ENCODE measurements around the gene NLGN4X.

NLGN4X gene

DNA sequence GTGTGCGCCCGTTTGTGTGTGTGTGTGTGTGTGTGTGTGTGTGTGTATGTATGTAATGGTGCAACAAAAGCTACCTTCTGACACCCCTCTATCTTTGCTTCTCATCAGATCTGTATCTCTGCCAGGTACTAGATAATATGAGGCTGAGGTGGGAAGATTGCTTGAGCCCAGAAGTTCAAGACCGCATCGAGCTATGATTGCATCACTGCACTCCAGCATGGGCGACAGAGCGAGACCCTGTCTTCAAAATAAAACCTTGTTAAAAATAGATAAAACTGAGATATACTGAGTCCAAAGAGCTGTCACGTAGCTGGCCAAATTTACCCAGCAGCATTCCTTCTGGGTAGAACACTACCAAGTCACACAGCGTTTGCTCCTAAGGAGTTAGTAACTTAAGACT, 18.4 kb downstream of the NLGN4X start:
- H3K36me3 ChIP-seq (replicated peaks; ENCODE audit: insufficient read depth, low read length): no peaks in the 10 kb centered on the region
- no peaks in the 10 kb centered on the region for H3K9me2 ChIP-seq (replicated peaks; ENCODE audit: insufficient read depth, low read length)
- no peaks in the 10 kb centered on the region for H3F3A ChIP-seq (ENCODE audit: insufficient read depth, low read length)
- H3K9ac ChIP-seq (ENCODE audit: low read length): no peak overlapping the region
- H3K27me3 ChIP-seq (replicated peaks; ENCODE audit: insufficient read depth, low read length): no peaks in the 10 kb centered on the region
- TF ChIP-seq EZH2 (optimal IDR thresholded peaks at IDR 0.05; ENCODE audit: low read depth, low read length) (no peak), EZH2phosphoT487 (IDR thresholded peaks at IDR 0.05; ENCODE audit: low read length) (no peak)
- TF ChIP-seq, protein P1, sequence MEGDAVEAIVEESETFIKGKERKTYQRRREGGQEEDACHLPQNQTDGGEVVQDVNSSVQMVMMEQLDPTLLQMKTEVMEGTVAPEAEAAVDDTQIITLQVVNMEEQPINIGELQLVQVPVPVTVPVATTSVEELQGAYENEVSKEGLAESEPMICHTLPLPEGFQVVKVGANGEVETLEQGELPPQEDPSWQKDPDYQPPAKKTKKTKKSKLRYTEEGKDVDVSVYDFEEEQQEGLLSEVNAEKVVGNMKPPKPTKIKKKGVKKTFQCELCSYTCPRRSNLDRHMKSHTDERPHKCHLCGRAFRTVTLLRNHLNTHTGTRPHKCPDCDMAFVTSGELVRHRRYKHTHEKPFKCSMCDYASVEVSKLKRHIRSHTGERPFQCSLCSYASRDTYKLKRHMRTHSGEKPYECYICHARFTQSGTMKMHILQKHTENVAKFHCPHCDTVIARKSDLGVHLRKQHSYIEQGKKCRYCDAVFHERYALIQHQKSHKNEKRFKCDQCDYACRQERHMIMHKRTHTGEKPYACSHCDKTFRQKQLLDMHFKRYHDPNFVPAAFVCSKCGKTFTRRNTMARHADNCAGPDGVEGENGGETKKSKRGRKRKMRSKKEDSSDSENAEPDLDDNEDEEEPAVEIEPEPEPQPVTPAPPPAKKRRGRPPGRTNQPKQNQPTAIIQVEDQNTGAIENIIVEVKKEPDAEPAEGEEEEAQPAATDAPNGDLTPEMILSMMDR (IDR thresholded peaks at IDR 0.05; ENCODE audit: low read length): no peak
- no peak overlapping the region for H3K27ac ChIP-seq (ENCODE audit: low read length)
- no peaks in the 10 kb centered on the region for H4K20me1 ChIP-seq (ENCODE audit: insufficient read depth, low read length)
- H3K4me3 ChIP-seq (ENCODE audit: low read length): no peak overlapping the region
- no peak overlapping the region for H2AFZ ChIP-seq (ENCODE audit: low read length)
- DNase-seq: no peak
- H3K4me1 ChIP-seq (ENCODE audit: low read length): no peaks in the 10 kb centered on the region
- no peaks in the 10 kb centered on the region for H3K79me2 ChIP-seq (ENCODE audit: low read length)
- no peak overlapping the region for H3K4me2 ChIP-seq (ENCODE audit: low read depth, low read length)
- no peaks in the 10 kb centered on the region for H3K9me3 ChIP-seq (replicated peaks; ENCODE audit: insufficient read depth, low read length)

DNA sequence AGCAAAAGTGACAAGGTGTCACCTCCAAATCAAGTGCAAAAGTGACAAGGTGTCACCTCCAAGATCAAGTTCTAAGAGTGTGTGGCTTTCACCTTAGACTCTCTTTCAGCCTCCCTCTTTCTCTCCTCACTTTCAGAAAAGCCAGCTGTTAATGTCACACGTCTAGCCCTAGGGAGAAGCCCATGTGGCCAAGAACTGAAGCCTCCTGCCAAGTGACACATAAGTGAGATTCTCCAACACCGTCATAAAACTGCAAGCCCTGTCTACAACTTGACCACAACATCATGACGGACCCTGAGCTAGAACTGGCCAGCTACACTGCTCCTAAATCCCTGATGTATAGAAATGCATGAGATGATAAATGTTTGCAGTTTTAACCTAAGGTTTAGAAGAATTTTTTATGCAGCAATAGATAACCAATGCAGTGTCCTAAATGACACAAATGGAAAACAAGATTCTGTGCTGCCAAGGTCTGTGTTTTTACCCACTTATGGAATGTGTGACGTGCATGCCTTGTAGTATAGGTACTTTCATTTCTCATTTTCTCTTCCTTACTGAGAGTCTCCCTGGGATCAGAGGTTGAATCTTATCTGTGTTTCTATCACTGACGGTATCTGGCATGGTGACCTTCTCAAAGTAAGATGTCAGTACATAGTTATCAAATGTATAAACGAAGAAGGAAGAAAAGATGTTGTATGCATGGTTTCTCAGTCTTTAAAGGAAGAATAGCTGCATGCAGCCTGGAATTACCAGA, 25.0 kb downstream of the NLGN4X start:
- Histone ChIP-seq H3K27ac (ENCODE audit: low read length) (peak overlapping the region; percentile 66), H3K79me2 (ENCODE audit: low read length) (no peaks in the 10 kb centered on the region), H3K4me2 (ENCODE audit: low read depth, low read length) (peak overlapping the region; percentile 34; the same call in 1 of the 2 replicates), H3K4me3 (ENCODE audit: low read length) (no peak overlapping the region), H3K27me3 (replicated peaks; ENCODE audit: insufficient read depth, low read length) (no peaks in the 10 kb centered on the region), H2AFZ (ENCODE audit: low read length) (no peak overlapping the region), H3K36me3 (replicated peaks; ENCODE audit: insufficient read depth, low read length) (no peaks in the 10 kb centered on the region), H3K9ac (ENCODE audit: low read length) (peak overlapping the region; percentile 21; the same call in 1 of the 2 replicates), H4K20me1 (ENCODE audit: insufficient read depth, low read length) (no peaks in the 10 kb centered on the region), H3K4me1 (ENCODE audit: low read length) (peaks cover 13% of the 10 kb centered on the region; the same call in 1 of the 2 replicates), H3K9me3 (replicated peaks; ENCODE audit: insufficient read depth, low read length) (no peaks in the 10 kb centered on the region), H3K9me2 (replicated peaks; ENCODE audit: insufficient read depth, low read length) (no peaks in the 10 kb centered on the region), H3F3A (ENCODE audit: insufficient read depth, low read length) (no peaks in the 10 kb centered on the region)
- no peak for TF ChIP-seq EZH2 (optimal IDR thresholded peaks at IDR 0.05; ENCODE audit: low read depth, low read length)
- TF ChIP-seq, protein P1 (IDR thresholded peaks at IDR 0.05; ENCODE audit: low read length): no peak
- TF ChIP-seq EZH2phosphoT487 (IDR thresholded peaks at IDR 0.05; ENCODE audit: low read length): no peak
- DNase-seq: peak; percentile 15

DNA sequence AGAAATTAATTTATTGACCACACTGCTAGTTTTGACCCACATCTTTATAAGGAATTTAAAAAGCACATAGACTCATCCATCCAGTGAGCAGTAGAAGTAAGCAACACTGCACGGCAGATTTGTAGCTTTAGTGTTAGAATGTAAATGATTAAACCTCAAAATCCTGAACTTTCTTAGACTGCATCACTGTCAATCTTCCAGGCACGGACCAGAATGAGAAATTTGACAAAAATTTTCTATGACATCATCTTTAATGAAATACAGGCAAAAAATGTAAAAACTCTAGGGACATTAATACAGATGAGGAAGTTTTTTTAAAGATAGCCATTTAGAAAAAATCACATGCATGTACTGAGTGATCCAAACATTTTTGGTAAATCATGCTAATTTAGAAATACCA, 29.2 kb downstream of the NLGN4X start:
- H3K9ac ChIP-seq (ENCODE audit: low read length): no peak overlapping the region
- no peaks in the 10 kb centered on the region for H3K36me3 ChIP-seq (replicated peaks; ENCODE audit: insufficient read depth, low read length)
- H3K4me2 ChIP-seq (ENCODE audit: low read depth, low read length): no peak overlapping the region
- DNase-seq: no peak
- no peak overlapping the region for H2AFZ ChIP-seq (ENCODE audit: low read length)
- H3K27me3 ChIP-seq (replicated peaks; ENCODE audit: insufficient read depth, low read length): no peaks in the 10 kb centered on the region
- no peaks in the 10 kb centered on the region for H4K20me1 ChIP-seq (ENCODE audit: insufficient read depth, low read length)
- H3K9me2 ChIP-seq (replicated peaks; ENCODE audit: insufficient read depth, low read length): no peaks in the 10 kb centered on the region
- H3K4me3 ChIP-seq (ENCODE audit: low read length): no peak overlapping the region
- no peaks in the 10 kb centered on the region for H3K9me3 ChIP-seq (replicated peaks; ENCODE audit: insufficient read depth, low read length)
- peaks cover 13% of the 10 kb centered on the region; the same call in 1 of the 2 replicates for H3K4me1 ChIP-seq (ENCODE audit: low read length)
- H3F3A ChIP-seq (ENCODE audit: insufficient read depth, low read length): no peaks in the 10 kb centered on the region
- no peak overlapping the region for H3K27ac ChIP-seq (ENCODE audit: low read length)
- H3K79me2 ChIP-seq (ENCODE audit: low read length): no peaks in the 10 kb centered on the region
- TF ChIP-seq, protein P1 (IDR thresholded peaks at IDR 0.05; ENCODE audit: low read length): no peak
- TF ChIP-seq EZH2phosphoT487 (IDR thresholded peaks at IDR 0.05; ENCODE audit: low read length): no peak
